22Rv1 (cell line): ENCODE measurements around the gene GAK.

ENCODE experiments used
- H3K27ac ChIP-seq: fragments of 450-650 bp; 2 replicates; pipeline ENCODE4 v1.5.1; 2017
- CTCF ChIP-seq: fragments of 450-650 bp; IDR thresholded peaks from 2 replicates; pipeline ENCODE4 v1.5.1; 2017; ENCODE audit warnings: mild to moderate bottlenecking
- ZFX ChIP-seq: fragments of 450-650 bp; IDR thresholded peaks from 2 replicates; pipeline ENCODE4 v1.6.1; 2017; ENCODE audit warnings: antibody characterized with exemption, borderline replicate concordance

The GAK gene

GRCh38 chr4:911221-911751 lies 20.8 kb downstream of the GAK start:
- no peak overlapping the region for H3K27ac ChIP-seq
- no peak for TF ChIP-seq CTCF
- no peak for TF ChIP-seq ZFX

GRCh38 chr4:910366-911091 lies 21.6 kb downstream of the GAK start:
- H3K27ac ChIP-seq: no peak overlapping the region
- TF ChIP-seq CTCF (no peak), ZFX (no peak)

GRCh38 chr4:909821-910220 lies 22.3 kb downstream of the GAK start:
- H3K27ac ChIP-seq: no peak overlapping the region
- TF ChIP-seq CTCF: no peak
- no peak for TF ChIP-seq ZFX

- H3K27ac ChIP-seq: no peak overlapping the region
- TF ChIP-seq CTCF: no peak
- no peak for TF ChIP-seq ZFX
Observed at GRCh38 chr4:909131-909571, 23.0 kb downstream of the GAK start.

- TF ChIP-seq ZFX (no peak), CTCF (no peak)
- no peak overlapping the region for H3K27ac ChIP-seq
Observed at GRCh38 chr4:907691-908425, 24.3 kb downstream of the GAK start.

- TF ChIP-seq ZFX: no peak
- H3K27ac ChIP-seq: no peak overlapping the region
Observed at GRCh38 chr4:907103-907400, 25.1 kb downstream of the GAK start.

- no peak overlapping the region for H3K27ac ChIP-seq
- no peak for TF ChIP-seq CTCF
Observed at GRCh38 chr4:906339-907102, 25.6 kb downstream of the GAK start.
